ENCODE measurements around the gene CCDC136. TPM values are rescaled to one million over a fixed set of nuclear protein-coding genes. Genes with fewer than 3 reads are reported as not detected.
A peak's percentile ranks its signal among the peaks of the same experiment; 100 is the strongest.

Gene CCDC136
- total RNA-seq, 1 donor from 2014 or later, result 44.2 TPM

- Mint-ChIP-seq H3K4me3 (no peak overlapping the region), H3K4me1 (ENCODE audit: unreplicated experiment) (peaks cover 14% of the 10 kb centered on the region)
- no peak for DNase-seq (ENCODE audit: extremely low spot score, unreplicated experiment)
Measured at GRCh38 chr7:128781126-128781525, 10.6 kb upstream of the CCDC136 start.

GRCh38 chr7:128781851-128782250 is 9.9 kb upstream of the CCDC136 start:
- no peak overlapping the region for H3K4me3 Mint-ChIP-seq
- TF ChIP-seq CTCF (conservative IDR thresholded peaks at IDR 0.05), result no peak

More at GRCh38 chr7:128781126-128781525, 10.6 kb upstream of the CCDC136 start:
- H3K27ac Mint-ChIP-seq, result no peak overlapping the region
- no peaks in the 10 kb centered on the region for H3K36me3 Mint-ChIP-seq
- H3K9me3 Mint-ChIP-seq, result peaks cover 17% of the 10 kb centered on the region
- TF ChIP-seq CTCF (conservative IDR thresholded peaks at IDR 0.05), result no peak
- peaks cover 19% of the 10 kb centered on the region for H3K27me3 Mint-ChIP-seq

DNA sequence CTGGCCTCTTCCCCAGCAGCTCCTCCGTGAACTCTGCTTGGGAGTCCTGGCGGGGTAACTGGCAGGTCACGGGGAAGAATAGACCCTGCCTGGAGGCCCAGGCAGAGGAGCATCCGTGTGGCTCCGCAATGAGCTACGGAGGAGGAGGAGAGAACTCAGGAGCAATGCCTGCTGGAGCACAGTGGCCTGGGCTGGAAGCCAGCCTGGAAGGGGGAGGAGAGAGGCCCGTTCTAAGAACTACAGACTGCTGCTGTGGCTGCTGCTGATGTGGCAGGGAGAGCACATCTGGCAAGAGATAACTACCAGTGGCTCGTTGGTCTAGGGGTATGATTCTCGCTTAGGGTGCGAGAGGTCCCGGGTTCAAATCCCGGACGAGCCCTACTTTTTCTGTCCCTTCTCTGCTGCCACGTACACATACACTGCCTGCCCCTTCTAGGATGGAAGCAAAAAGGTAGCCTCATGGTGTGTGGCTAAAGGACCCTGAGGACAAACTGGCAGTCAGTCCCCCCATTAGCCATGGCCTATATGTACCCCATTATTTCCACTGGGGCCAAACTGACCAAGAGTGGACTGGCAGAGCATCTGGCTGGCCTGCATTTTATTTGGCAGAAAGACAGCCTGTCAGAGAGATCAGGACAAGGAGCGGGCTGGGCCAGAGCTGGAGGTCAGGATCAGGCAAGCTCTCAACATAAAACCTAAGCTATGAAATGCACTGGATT is 8.5 kb upstream of the CCDC136 start:
- no peaks in the 10 kb centered on the region for H3K36me3 Mint-ChIP-seq
- peaks cover 14% of the 10 kb centered on the region for H3K4me1 Mint-ChIP-seq (ENCODE audit: unreplicated experiment)
- no peak for TF ChIP-seq CTCF (conservative IDR thresholded peaks at IDR 0.05)
- peak overlapping the region; percentile 82 for H3K4me3 Mint-ChIP-seq
- peak; percentile 86 for DNase-seq (ENCODE audit: extremely low spot score, unreplicated experiment)
- peaks cover 24% of the 10 kb centered on the region for H3K27me3 Mint-ChIP-seq
- H3K27ac Mint-ChIP-seq, result peak overlapping the region; percentile 83
- H3K9me3 Mint-ChIP-seq, result no peaks in the 10 kb centered on the region

More at GRCh38 chr7:128781851-128782250, 9.9 kb upstream of the CCDC136 start:
- Mint-ChIP-seq H3K36me3 (no peaks in the 10 kb centered on the region), H3K4me1 (ENCODE audit: unreplicated experiment) (peaks cover 14% of the 10 kb centered on the region), H3K9me3 (peaks cover 12% of the 10 kb centered on the region), H3K27ac (no peak overlapping the region), H3K27me3 (peaks cover 19% of the 10 kb centered on the region)
- no peak for DNase-seq (ENCODE audit: extremely low spot score, unreplicated experiment)

- TF ChIP-seq CTCF (conservative IDR thresholded peaks at IDR 0.05), result no peak
- Mint-ChIP-seq H3K4me3 (no peak overlapping the region), H3K27me3 (peaks cover 41% of the 10 kb centered on the region), H3K4me1 (ENCODE audit: unreplicated experiment) (peaks cover 21% of the 10 kb centered on the region), H3K27ac (peak overlapping the region; percentile 84), H3K9me3 (no peaks in the 10 kb centered on the region), H3K36me3 (no peaks in the 10 kb centered on the region)
- DNase-seq (ENCODE audit: extremely low spot score, unreplicated experiment), result no peak
Measured at GRCh38 chr7:128785738-128786137, 6.0 kb upstream of the CCDC136 start.

DNA sequence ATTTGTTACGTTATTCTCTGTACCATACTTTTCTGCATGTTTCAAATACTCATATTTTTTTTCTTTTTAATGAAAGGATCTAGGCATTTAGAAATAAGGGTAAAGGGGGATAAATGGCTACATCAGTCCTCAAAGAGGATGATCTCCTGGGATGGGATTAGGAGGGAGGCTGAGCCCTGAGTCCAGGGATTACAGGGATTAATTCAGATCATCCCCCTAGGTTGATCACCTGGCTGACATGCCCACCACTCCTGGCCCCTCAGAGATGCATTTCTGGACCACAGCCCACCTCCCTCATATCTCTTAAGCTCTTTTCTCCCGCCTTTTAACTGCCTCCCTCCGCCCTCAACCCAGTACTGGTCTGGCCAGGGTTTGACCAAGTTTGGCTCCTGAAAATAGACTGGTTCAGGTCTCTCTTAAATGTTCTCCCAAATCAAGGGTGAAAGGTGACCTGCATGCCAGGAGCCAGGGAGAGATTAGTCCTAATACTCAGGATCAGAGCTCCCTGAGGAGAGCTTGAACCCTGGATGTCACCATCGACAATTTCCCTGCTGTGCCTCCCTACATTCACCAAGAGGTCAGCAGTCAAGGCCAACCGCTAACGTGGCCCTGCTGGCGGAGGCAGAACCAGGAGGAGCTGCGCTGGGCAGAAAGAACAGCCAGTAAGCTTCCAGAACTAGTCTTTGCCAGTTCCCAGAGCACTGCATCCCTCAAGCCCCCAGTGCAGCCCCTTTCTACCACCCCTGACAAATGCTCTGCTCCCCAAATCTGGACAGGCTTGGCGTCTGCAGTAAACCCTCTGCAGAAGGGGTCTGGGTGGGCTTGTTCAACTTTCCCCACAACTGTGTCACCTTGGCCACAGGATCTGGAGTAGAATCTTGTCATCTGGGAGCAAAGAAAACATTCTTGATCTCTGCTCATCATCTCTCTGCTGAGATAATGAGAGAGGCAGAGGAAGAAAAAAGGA is 3.0 kb upstream of the CCDC136 start:
- Mint-ChIP-seq H3K27ac (no peak overlapping the region), H3K4me1 (ENCODE audit: unreplicated experiment) (peaks cover 8% of the 10 kb centered on the region), H3K9me3 (no peaks in the 10 kb centered on the region), H3K36me3 (no peaks in the 10 kb centered on the region), H3K27me3 (peaks cover 27% of the 10 kb centered on the region), H3K4me3 (peak overlapping the region; percentile 87)
- no peak for TF ChIP-seq CTCF (conservative IDR thresholded peaks at IDR 0.05)
- DNase-seq (ENCODE audit: extremely low spot score, unreplicated experiment), result no peak

All from type B pancreatic cell (in vitro differentiated cells).